GM21526 (cell line): Measurements from ENCODE around the gene VAV3.
"Not testable (repeated sequence)": the region's sequence is repeated elsewhere in the genome, so short reads cannot be mapped to it uniquely, and the experiment has no call there.

Experiments
- ATAC-seq: cut with Tn5 transposase; IDR thresholded peaks from one replicate; pipeline ENCODE4 v1.9.1; 2021; ENCODE audit warnings: moderate library complexity; ENCODE audit not compliant: unreplicated experiment, low FRiP score

VAV3 gene

GRCh38 chr1:107844541-107845194 lies 120.3 kb downstream of the VAV3 start:
- ATAC-seq = not testable (repeated sequence)

DNA sequence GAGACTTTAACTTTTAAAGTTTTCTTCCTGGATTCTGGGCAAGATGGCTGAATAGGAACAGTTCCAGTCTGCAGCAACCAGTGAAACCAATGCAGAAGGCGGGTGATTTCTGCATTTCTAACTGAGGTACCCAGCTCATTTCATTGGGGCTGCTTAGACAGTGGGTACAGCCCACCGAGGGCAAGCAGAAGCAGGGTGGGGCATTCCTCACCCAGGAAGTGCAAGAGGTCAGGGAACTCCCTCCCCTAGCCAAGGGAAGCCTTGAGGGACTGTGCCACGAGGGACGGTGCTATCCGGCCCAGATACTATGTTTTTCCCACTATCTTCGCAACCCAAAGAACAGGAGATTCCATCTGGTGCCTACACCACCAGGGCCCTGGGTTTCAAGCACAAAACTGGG lies 121.0 kb downstream of the VAV3 start:
- no peak for ATAC-seq

DNA sequence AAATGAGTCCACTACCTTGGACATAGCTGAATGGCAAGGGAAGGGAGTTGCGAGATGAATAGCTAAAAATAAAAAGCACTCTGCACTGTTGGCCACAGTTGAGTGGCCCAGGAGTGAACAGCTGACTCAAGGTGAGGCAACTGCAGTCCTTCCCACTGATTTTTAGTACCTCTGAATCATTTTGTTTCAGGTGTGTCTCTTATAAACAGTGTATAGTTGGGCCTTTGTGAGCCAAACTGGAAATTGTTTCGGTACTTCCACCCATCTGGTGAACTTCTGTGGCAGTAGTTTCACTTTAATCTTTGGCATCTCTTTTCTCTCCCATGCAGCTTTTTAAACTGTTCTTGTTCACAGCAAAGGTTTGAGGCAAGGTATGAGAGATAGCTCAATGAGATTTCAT lies 122.7 kb downstream of the VAV3 start:
- no peak for ATAC-seq

- ATAC-seq = no peak
Measured at GRCh38 chr1:107840725-107841124, 124.3 kb downstream of the VAV3 start.

- no peak for ATAC-seq
Measured at GRCh38 chr1:107838056-107838455, 126.9 kb downstream of the VAV3 start.

- no peak for ATAC-seq
Measured at GRCh38 chr1:107835151-107835670, 129.8 kb downstream of the VAV3 start.

GRCh38 chr1:107833061-107833460 lies 131.9 kb downstream of the VAV3 start:
- ATAC-seq = no peak

DNA sequence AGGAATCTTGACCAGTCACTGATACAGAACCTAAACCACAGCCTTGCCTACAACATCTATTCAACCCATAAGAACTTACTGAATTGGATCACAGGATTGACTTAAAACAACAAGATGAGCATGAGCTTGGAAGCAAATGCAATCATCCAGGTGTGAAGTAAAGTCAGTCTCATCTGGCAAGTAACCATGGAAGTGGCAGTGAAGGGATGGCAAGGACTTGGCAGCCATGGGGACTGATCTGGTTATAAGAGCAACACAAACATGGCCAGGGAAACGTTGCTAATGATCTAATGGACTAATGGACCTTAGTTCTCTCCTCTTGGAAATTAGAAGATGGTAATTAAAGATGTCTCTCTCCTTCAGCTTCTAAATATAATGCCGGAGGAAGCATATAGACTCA lies 133.1 kb downstream of the VAV3 start:
- no peak for ATAC-seq

- no peak for ATAC-seq
Measured at GRCh38 chr1:107830526-107830925, 134.5 kb downstream of the VAV3 start.

GRCh38 chr1:107830075-107830474 lies 134.9 kb downstream of the VAV3 start:
- ATAC-seq = no peak

- ATAC-seq = peak; percentile 62
Measured at GRCh38 chr1:107829036-107829770, 135.8 kb downstream of the VAV3 start.

- no peak for ATAC-seq
Measured at GRCh38 chr1:107824946-107825345, 140.0 kb downstream of the VAV3 start.

DNA sequence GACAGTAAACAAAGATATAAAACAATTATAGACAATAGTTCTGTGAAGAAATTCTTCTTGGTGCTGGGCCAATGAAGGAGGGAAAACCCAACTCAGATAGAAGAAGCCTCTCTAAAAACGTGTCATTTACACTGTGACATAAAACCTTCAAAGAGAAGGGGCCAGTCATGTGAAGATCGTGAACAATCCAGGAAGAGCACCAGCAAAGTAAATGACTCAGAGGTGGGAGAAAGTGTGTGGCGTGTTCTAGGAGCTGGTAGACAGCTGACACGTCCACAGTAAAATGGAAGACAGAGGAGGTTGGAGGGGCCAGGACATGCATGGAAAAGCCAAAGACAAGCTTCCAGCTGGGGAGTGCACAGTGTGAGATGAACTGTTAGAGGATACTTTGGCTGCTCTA lies 143.6 kb downstream of the VAV3 start:
- ATAC-seq = no peak

DNA sequence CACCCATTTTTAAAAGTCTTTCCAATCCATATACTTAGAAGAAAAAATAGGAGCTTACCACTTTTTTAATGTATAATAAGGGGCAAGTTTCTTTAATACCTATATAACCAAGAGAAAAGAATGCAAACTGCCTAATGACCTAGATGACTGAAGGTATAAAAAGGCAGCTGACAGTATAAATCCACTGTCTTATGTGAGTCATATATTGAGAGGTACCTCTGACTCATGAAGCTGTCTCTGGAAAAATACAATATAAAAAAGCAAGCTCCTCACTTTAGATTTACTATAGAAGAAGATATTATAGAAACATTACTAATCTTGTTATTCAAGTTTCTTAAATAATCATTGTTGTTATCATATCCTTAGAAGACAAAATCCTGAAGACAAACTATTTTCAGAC lies 144.2 kb downstream of the VAV3 start:
- ATAC-seq = no peak

DNA sequence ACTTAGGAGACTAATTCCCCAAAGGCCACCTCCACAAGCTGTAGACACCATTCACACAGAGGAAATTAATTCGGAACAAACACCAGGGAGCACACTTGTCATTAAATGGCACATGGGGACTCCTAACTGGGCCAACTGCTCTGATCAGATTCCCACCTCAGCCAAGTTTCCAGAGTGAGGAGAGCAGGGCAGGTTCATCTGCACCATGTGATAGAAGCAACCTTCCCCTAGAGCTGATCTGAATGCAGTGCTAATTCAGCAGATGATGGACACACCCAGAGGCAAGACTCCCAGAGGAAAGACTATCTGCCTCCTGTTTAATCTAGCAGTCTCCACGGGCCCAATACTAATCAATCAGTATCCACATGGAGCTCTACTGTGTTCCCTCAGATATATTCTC lies 147.0 kb downstream of the VAV3 start:
- no peak for ATAC-seq

- no peak for ATAC-seq
Measured at GRCh38 chr1:107817206-107817605, 147.8 kb downstream of the VAV3 start.

GRCh38 chr1:107810291-107810951 lies 154.6 kb downstream of the VAV3 start:
- ATAC-seq = no peak

DNA sequence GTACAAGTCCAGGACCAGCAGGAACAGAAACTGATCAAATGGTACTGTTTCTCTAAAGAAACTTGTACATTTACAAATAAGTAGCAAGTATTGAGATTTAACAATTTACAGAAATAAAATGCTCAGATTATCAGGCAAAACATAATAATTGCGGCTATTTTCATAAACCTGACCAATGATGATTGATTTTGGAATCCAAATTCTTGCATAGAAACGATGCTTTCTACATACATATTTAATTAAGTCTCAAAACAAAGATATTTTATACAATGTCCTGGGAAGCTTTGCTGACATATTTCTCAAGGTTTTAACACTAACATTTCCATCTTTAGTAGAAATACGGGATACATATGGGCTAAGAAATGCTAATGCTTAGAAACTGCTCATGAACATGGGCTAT lies 157.1 kb downstream of the VAV3 start:
- ATAC-seq = no peak

DNA sequence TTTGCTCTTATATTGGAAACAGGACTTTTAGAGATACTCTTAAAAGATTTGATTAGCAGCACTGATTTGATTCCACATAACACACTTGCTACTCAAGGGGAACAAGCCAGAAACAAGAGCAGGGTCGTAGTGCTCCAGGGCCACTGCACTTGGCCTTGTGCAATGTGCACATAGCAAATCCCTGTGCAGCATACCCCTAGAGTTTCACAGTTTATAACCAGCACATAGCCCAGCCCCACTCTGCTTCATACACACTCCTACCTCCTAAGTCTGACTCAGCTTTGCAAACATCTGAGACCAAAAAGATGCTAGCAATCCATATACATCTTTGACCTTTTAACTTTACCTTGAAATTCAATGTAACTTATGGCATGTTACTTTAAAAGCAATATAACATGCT lies 157.6 kb downstream of the VAV3 start:
- no peak for ATAC-seq

GRCh38 chr1:107806902-107807301 lies 158.1 kb downstream of the VAV3 start:
- no peak for ATAC-seq

DNA sequence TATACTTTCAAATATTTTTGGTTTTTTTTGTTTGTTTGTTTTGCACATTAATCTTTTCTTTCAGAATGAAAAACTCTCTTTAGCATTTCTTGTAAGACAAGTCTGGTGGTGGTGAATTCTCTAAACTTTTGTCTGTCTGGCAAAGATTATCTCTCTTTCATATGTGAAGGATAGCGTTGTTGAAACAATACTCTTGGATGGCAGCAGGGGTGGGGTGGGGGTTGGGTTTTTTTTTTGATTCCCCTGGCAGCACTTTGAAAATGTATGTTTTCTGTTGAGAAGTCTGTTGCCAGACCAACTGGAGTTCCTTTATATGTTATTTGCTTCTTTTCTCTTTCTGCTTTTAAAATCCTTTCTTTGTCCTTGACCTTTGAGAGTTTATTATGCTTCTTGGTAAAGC lies 160.2 kb downstream of the VAV3 start:
- no peak for ATAC-seq

DNA sequence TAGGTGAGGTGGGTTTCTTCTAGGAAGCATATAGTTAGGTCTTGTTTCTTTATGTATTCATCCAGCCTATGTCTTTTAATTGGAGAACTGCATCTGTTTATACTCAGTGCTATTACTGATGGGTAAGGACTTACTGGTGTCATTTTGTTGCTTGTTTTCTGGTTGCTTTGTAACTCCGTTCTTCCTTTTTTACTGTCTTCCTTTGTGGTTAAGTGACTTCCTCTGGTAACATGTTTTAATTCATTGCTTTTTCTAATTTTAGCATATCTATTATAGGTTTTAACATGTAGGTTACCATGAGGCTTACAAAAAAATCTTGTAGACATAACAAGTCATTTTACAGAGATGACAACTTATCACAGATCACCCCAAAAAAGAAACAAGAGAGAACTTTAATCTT lies 160.8 kb downstream of the VAV3 start:
- ATAC-seq = no peak
